ENCODE data around the gene CHN2. TPM values are rescaled to one million over a fixed set of nuclear protein-coding genes. Genes with fewer than 3 reads are reported as not detected.

CHN2 gene
- total RNA-seq, 1 donor from 2014 or later = 20.2 TPM

DNA sequence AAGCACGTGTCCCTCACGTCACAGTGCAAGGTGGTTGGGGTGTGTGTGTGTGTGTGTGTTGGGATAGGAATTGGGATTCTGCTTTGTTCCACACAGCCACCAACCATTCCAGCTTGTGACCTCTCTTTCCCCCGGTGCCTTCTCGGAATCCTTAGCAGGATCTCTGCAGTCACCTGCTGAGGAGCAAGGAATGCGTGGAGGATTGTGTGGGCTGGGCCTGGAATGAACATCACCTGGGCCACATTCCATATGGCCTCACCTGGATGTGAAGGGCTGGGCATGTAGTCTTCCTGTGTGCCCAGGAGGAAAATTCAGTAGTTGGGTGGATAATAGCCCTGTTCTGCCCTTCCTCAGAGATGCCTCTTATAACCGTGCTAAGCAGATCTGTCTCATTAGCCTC lies 113.8 kb downstream of the CHN2 start:
- no peak for DNase-seq (ENCODE audit: low spot score)

DNA sequence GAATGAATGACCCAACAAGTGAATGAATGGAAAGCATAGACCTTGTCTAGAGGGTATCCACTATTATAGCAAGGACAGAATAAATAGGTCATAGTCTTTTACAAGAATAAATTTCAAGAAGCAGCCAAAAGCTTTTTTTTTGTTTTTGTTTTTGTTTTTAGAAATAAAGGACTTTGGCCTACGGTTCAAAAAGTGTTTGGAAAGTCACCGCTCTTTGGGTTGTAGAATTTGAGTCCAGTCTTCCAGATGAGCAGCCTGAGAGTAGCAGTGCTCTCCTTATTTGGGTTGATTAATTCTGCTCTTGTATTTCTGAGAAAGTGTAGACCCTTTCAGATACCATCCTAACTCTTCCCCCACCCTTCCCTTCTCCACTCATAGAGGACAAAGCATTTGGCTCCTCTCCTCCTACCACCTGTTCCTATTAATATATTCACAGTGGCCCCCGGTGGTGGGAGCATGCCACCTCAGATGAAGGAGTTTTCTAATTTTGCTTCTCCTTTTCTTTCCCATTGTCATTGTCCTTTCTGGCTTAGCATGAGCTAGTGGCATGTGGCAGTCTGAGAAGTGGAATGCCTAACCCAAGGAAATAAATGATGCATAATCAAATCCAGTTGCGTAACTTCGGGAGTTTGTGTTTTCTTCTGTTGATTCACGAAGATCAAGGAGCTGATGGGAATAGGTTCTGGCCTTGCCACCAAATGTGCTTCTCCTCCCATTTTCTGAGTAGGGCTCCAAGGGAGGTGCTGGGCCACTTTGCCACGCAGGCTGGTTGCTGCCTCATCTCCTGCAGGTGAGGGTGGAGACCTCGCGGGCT lies 114.7 kb downstream of the CHN2 start:
- no peak for DNase-seq (ENCODE audit: low spot score)

DNA sequence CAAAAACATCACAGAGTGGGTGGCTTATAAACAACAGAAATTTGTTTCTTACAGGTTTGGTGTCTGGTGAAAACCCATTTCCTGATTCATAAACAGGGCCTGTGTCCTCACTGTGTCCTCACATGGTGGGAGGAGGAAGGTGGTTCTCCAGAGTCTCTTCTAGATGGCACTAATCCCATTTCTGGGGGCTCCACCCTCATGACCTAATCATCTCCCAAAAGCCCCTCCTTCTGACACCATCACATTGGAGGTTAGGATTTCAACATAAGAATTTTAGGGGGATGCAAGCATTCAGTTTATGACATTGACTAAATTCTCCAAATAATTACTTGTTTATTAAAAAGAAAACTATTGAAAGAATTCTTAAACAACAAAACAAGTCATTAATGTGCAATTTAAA lies 116.0 kb downstream of the CHN2 start:
- no peak for DNase-seq (ENCODE audit: low spot score)

DNA sequence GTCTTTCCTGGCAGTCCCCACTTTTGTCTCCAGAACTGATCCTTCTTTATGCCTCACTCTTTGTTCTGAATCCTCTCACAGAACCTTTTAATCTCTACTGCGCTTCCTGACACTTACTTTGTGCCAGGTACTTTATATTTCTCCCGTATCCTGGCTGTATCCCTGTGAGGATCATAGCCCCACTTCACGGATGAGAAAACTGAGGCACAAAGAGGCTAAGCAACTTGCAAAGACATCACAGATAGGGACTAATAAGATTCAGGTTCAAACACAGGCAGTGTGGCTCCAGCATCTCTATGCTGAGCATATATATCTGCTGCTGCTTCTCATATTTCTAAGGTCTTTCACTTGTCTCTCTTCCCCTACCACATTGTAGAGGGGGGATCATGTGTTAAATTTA lies 116.7 kb downstream of the CHN2 start:
- no peak for DNase-seq (ENCODE audit: low spot score)

DNA sequence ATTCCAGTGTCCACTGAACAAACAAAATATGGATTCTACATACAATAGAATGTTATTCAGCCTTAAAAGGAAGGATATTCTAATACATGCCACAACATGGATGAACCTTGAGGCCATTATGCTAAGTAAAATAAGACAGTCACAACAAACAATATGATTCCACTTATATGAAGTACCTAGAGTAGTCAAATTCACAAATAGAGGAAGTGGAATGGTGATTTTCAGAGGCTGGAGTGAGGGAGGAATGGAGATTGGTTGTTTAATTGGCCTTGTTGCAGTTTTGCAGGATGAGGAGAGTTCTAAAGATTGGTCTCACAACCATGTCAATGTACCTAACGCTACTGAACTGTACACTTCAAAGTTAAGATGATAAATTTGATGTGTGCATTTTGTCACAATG lies 119.6 kb downstream of the CHN2 start:
- DNase-seq (ENCODE audit: low spot score) = no peak

DNA sequence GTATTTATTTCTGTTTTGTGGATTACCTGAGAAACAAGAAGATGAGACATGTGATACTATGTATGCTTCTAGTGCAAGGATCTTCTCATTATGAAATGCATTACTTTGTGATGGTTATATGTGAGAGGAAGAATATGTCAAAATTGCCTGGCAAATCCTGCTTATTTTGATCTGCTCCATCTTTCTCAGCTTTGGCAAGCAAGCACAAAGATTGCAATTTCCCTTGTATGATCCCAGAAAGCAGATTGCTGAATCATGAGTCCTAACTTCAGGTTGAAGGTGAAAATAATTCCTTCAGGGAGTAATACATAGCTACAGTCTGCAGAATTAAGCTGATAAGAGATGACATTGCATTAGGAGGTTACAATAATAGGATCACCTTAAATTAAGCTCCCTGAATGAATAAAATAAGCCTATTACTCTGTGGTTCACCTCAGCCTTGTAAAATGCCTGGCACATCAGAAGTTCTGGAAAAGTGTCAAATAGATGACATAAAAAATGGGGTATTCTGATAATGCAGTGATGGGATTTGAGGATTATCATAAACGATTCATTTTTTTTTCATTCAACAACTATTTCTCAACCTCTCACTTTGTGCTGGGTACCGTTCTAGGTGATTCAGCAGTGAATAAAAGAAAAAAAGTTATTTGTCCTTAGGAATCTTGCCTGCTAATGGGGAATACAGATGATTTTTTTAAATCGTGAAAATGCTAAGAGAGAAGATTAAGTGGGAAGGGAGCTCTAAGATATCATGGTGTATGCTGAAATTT lies 120.7 kb downstream of the CHN2 start:
- DNase-seq (ENCODE audit: low spot score) = no peak

DNA sequence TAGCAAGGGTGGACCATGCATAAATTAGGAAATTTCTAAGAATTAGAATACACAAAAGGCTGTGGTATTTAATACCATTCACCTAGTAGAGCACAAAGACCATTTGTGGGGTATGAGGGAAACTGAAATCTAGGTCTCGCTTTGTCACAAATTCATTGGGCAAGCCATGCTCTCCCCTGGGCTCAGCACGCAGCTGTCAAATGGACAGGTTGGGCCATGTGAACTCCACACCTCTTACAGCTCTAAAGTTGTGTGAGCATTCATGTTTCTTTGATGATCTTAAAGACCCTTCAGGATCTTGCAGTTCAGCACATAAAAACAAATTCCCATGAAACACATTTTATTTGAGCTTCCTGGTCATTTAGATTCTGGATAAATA lies 121.3 kb downstream of the CHN2 start:
- no peak for DNase-seq (ENCODE audit: low spot score)

DNA sequence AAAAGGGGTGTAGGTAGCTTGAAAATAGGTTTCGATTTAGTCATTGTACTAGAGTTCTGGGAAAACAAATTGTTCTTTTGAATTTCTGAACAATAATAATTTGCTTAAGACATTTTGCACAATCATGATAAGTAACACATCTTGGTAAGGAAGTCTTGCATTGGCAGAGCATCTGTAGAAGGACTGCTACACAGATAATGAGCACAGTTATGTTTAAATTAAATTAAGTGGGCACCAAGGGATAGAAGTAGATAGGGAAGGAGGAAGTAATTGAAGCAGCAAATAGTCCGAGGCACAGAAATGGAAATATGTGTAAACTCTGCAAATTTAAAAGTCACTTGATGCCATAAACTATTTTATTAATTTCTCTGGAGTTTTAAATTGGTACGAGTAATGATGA lies 122.4 kb downstream of the CHN2 start:
- DNase-seq (ENCODE audit: low spot score) = no peak

DNA sequence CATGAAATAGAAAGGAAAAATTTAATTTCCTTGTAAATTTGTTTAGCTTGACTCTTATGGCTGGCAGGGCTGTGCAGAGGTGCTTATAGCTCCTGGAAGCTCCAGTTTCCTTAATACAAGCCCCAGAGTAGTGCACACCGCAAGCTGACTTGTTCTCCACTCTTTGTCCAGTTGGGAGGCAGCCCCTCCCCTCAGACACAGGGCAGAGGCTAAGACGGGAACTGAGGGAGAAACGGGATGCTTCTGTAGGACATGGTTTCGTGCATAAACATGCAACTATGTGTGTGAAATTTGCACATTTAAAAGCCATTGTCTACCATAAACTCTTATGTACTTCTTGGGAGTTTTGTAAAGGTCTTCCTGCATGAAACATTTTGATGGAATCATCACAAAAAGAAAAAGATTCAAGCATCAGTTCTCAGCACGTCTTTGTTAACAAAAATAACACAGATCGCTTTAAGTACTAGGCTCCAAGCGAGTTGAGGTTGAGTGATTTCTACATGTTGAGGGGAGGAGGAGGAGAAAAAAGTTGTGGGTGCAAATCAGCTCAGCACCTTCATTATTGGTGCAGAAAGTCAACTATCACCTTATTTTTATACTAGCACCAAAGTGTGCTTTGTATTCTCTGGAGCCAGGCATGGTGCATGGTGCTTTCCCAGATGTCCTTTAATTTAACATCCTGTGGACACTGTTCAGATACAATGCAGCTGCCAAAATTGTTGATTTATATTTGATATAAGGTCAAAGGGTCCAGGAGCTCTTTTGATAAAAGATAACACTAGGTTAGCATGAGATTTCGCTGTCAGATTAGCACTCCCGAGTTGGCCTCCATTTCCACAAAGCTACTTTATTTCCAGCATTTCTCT lies 124.5 kb downstream of the CHN2 start:
- no peak for DNase-seq (ENCODE audit: low spot score)

DNA sequence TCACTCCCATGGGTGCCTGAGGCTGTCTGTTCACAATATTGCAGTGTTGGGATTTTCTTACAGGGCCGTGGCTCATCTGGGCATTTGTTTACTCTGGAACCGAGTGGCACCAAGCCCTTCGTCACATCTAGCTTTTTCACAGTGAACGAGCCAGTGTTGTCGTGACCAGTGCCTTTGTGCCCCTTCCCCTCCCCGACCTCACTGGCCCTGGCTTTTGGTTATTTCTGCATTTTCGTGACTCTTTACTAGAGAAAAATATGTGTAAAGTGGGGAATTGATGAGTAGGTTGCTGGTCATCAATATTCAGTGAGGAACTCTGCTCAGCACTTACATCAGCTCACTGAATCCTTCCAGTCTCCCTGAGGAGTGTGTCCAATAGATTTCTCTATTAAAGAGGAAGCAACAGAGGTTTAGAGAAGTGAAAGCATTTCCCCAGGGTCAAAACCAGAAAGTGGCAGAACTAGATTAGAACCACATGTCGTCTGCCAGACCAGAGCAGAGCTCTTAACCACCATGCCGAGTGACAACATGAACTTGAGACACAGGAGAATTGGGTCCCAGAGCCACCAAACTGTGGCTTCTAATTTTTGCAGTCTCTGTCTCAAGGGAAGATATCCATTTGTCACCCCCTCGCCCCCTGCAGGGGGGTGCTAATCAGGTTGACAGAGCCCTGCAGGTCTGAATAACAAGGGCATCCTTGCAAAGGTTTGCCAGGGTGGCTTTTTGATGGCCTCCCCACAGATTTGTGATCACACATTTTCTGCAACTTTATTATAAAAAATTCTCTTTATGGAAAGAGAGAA lies 125.3 kb downstream of the CHN2 start:
- peak; percentile 45 for DNase-seq (ENCODE audit: low spot score)

DNA sequence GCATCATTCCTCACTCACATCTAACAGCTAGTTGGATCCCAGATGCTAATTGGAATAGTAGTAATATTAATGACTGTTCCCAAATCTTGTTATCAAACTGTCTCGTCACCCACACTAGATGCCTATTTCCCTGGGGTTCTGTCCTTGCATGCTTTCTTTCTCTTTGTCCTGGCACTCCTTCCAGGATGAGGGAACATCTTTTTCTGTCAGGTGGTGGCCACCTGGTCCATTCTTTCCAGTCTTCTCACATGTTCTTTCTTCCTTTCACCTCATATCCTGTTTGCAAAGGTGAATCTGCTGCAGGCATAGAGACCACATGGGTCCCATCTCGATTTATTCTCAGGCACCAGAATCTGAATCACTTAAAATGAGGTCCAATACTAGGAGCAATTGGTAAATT lies 126.0 kb downstream of the CHN2 start:
- DNase-seq (ENCODE audit: low spot score) = no peak

DNA sequence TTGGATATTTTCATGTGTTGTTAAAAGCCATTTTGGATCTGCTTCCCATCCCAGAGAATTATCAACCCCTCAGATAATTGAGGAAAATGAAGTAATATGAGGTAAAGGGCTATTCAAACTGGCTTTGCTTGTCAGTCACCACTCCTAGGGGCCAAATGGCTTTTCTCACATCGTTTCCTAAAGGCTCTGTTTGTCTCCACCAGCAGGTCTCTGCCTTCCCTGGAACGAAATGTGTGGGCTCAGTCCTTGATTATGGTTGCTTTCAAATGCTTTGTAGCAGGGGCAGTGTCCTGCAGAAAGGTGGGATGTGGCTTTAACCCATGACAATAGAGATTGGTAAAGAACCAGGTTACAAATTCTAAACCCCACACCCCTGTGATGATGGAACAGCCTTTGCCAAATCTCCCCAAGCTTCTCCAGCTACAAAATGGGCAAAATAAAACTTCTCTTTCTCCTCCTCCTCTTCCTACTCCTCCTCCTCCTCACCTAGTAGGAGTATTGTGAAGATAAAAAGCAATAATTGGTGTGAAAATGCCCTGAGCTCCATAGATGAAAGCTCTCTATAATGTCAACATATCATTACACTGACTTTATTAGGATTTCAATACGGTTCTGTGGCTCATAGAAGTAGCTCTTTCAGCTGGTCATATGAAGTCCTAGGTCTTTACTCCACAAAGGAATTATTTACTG lies 127.6 kb downstream of the CHN2 start:
- no peak for DNase-seq (ENCODE audit: low spot score)

DNA sequence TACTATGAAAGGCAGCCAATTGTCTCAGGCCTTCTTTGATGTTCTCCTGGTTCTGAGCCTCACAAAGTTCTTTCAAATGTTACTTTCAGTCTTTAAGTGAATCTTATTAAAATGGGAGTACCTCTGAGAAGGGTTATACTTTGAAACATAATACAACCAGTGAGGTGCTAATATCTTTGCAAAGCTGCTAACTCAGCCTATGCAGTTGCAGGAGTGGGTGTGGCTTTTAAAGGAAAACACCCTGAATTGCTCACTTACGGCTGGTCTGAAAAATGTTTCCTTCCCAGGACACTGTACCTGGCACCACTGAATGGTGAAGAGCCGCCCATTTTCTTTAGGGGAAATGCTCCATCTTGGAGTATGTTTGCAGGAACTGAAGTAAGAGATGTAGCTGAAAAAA lies 130.9 kb downstream of the CHN2 start:
- no peak for DNase-seq (ENCODE audit: low spot score)

DNA sequence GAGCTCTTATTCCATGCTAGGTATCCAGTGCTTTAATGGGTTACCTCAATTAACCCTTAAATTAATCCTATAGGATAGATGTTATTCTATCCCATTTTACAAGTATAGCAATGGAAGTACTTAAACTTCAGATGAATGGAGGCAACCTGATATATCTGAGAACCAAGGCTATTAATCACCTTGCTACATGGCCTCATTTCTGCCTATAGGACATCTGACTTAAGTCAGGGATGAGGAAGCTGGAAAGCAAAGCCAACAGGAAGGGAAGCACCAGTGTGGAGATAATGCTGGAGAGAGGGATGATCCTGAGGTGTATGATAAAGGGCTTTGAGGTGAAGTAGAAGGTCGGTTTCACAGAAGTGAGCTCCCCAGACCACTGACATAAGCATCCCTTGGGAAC lies 132.3 kb downstream of the CHN2 start:
- DNase-seq (ENCODE audit: low spot score) = no peak

DNA sequence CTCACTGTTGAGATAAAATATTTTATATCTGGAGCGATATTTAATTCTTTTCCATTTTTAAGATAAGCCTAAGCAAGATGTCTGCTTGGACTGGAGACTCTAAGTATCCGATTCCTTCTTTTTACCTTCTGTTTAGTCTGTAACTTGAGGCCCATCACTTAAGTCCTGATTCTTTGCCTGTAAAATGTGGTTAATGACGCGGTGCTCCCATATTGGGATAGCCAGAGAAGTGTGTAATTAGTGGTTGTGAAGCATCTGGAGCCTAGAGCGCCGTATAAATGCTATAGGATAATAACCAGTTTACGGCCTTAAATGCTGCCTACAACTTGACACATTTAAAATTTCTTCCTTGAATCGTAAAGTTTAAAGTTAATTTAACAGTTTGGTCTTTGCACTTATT lies 132.9 kb downstream of the CHN2 start:
- no peak for DNase-seq (ENCODE audit: low spot score)

DNA sequence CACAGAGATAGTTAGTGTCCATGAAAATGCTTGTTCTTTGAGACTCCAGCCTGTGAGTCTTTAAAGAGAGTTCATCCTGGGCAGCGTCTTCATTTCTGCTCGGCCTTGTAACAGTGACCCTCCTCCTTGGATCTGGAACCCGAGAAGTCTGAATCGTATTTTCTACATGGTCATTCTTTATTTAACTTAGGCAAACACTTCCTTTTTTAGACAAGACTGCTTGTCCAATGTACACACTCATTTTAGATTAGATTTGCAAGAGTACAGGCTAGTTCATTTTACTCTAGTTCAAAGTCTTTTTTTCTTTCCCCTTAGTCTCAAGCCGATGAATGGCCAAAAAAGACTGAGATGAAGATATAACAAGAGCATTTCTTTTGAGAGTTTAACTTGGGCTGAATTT lies 133.5 kb downstream of the CHN2 start:
- peak; percentile 42 for DNase-seq (ENCODE audit: low spot score)

DNA sequence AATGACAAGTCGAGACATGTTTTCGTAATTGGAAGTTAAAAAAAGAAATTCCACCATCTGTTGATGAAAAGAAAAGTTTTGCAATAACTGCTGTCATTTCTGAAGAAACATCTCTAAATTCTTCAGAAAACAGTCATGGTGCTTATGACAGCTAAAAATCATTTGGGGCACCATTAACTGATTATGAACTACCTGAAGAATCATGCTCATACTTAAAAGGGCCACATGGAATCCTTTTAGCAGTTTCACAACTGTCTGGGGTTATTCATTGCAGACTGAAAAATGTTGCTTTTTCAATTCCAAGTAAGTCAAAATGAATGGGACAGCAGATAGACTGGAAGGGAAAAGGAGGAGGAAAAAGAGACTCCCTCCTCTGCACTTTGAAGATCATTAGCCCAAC lies 134.2 kb downstream of the CHN2 start:
- peak; percentile 43 for DNase-seq (ENCODE audit: low spot score)

DNA sequence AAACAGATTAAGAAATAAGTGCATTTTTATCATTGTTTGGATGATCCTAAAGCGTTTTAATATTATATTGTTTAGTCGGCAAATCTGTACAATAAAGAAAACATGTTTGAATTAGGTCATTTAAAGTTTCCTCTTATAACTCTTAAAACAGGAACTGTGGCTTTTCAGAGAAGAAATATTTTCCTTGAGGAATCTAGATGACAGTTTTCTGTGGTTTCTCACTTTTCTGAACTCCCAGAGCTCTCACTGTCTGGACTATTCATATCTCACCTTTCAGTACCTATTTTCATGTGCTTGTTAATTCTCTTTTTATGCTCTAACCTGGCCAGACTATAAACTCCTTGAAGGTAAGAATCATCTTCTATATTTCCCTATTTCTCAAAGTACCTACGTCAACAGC lies 135.1 kb downstream of the CHN2 start:
- no peak for DNase-seq (ENCODE audit: low spot score)

DNA sequence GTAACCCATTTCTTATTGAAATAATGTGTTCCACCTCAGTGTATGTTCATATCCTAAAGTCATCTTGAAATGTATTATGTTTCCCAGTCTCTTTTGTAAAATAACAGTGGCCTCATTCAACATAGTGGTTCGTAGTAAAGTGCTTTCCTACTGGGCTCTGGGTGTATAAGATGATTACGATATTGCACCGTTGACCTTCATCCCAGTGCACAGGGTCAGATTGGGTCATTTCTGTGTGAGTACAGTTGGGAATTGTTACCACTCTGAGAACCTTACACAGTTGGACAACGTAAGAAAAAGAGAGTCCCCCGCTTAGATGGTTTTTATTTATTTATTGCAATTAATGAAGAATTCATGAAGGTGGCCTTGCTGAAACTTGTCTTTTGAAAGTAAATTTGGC lies 135.6 kb downstream of the CHN2 start:
- DNase-seq (ENCODE audit: low spot score) = no peak

DNA sequence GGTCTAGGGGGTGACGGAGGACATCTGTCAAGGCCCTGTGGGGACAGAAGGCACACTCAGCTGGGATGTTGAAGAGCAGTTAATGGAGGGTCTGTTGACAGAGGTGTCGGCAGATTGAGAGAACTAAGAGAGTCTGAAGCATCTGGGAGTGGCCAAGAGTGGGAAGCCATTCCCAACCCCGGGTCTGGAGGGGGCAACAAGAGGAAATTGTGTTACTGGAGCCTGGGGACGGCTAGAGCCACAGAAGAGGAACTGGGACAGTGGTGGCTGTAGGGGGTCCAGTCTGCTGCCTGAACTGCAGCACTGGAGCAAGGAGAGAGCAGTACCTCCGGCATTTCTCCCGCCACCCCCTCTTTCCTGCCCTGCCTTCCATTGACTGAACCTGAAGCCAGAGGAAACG lies 136.6 kb downstream of the CHN2 start:
- DNase-seq (ENCODE audit: low spot score) = no peak
